Ecto neural progenitor cell (in vitro differentiated cells): ENCODE results near the gene SCNN1G.

Experiments used
- DNase-seq: peaks from one replicate; pipeline ENCODE4 v3.0.0-alpha.2; 2018; ENCODE audit warnings: low spot score

Gene SCNN1G

GRCh38 chr16:23255000-23255399 is 72.5 kb downstream of the SCNN1G start:
- DNase-seq = no peak

GRCh38 chr16:23256440-23256839 is 73.9 kb downstream of the SCNN1G start:
- DNase-seq = no peak

GRCh38 chr16:23257682-23258081 is 75.1 kb downstream of the SCNN1G start:
- no peak for DNase-seq

- no peak for DNase-seq
Measured at GRCh38 chr16:23258919-23259237, 76.3 kb downstream of the SCNN1G start.
